ENCODE results near the gene ASB6. TPM values are rescaled to one million over a fixed set of nuclear protein-coding genes. Genes with fewer than 3 reads are reported as not detected.
"Not testable (repeated sequence)": the region's sequence is repeated elsewhere in the genome, so short reads cannot be mapped to it uniquely, and the experiment has no call there.

The ASB6 gene
- polyA plus RNA-seq, 4 donors: 12.4 to 22.2 (median 16.8) TPM

DNA sequence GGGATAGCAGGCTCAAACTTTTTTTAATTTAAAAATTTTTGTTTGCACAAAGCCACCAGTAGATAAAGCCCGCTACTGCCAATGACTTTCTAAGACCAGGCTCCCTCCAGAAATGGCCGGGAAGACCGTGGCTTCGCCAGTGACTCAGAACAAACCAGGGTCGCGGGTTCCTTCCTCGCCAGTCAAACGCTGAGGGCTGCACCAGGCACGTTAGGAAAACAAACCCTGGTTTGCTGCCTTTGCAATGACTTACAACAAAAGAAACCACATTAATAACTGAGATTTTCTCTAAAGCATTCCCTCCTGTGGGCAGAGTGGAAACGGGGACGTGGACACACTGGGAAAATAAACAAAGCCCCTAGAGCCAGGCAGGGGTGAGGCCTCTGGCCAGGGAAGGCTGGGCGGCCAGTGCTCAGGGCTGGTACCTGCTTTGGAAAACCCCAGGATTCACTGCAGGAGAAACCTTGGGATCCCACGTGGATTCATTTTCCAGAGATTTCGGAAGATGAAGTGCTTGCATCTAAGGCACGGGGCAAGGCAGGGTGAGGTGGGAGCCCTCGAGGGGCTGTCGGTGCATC, 27.3 kb upstream of the ASB6 start:
- no peak for DNase-seq (ENCODE audit: low read depth in 4 of 4, low spot score in 3 of 4)

DNA sequence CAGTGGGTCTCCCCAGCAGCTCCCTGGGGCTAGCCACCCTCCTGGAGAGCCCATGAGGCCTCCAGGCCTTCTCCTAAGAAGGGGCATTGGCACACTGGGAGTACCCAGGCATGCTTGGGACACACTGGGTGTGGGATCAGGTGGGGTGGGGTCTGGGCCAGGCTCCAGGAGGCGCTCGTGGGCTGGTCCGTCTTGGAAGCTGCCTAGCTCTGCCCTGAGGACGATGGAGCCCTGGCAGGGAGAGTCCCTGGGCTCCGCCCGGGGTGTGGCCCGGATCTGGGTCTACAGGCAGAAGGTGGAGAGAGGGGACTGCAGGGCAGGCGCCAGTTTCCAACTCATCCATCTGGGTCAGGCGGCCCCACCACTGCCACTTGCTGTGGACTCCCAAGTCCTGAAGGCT, 25.9 kb upstream of the ASB6 start:
- no peak for DNase-seq (ENCODE audit: low read depth in 4 of 4, low spot score in 3 of 4)

DNA sequence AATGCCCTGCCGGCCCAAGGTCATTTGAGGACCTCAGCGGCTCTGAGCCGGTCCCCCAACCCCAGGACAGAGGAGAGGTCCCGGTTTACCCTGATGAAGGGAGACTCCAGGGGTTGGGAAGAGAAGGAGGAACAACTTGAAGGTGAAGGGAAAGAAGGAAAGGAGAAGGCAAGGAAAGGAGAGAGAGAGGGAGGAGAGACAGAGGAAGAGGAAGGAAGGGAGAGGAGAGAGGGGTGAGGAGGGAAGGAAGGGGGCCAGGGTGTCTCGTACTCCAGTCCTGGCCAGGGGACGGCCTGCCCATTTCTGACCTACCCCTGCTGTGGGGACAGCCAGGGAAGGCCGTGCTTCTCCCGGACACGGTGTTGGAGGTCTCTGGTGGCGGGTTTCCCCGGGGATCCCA, 25.4 kb upstream of the ASB6 start:
- DNase-seq (ENCODE audit: low read depth in 4 of 4, low spot score in 3 of 4): no peak

DNA sequence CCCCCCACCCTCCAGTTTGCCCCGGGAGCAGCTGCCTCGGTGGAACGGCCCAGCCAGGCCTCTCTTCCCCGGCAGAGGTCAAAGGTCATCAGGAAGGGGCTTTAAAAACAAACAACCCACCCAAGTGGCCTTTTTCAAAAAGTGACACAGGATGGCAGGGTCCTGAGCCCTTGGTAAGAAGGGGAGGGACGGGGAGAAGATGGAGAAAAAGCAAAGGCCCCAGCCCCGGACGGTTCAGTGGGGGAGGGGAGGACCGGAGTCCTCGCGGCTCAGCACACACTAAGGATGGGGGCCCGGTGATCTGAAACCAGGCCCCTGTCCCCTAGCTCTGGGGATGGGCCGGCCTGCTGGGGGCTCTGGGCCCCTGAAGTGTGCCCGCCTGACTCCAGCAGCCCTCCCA, 24.6 kb upstream of the ASB6 start:
- DNase-seq (ENCODE audit: low read depth in 4 of 4, low spot score in 3 of 4): no peak

DNA sequence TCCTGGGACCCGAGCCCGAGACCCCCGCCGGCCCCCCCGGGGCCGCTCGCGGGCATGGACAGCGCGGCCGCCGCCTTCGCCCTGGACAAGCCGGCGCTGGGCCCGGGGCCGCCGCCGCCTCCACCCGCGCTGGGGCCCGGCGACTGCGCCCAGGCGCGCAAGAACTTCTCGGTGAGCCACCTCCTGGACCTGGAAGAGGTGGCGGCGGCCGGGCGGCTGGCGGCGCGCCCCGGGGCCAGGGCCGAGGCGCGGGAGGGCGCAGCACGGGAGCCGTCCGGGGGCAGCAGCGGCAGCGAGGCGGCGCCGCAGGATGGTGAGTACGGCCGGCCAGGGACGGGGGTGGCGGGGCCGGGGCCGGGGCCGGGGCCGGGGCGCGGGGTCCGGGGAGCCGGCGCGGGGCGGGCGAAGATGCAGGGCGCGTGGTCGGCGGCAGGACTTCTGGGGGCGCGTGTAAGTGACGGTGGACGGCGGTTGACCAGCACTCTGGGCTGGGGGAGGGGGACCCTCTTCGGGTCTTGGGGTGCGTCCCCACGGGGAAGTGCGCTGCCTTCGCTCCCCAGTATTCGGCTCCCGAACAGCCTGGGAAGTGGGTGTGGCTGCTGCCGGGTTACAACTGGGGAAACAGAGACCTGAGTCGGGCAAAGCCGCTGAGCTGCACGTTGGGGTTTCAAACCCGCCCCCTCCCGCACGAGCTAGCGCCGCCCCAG, 24.0 kb upstream of the ASB6 start:
- no peak for DNase-seq (ENCODE audit: low read depth in 4 of 4, low spot score in 3 of 4)

DNA sequence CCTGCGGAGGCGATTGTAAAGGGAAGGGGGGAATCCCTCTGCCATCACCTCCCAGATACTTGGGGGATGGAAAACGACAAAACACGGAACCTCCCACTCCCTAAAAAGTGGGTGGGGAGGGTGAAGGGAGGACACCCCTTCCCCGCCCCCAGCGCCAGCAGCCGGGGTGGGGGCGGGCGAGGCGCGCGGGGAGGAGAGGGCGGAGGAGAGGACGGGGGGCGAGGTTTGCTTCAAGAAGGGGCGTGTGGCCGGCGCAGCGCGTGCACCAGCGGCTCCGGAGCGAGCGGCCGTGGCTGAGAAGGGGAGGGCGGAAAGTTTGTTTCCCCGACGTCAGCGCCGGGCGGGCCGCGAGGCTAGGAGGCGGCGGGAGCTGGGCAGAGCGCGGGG, 23.4 kb upstream of the ASB6 start, which contains the start of gene PRRX2:
TSS of gene PRRX2 (plus strand) at position 259 of the 387 bp plus-strand sequence. CDS start 221 bp downstream, outside the sequence.
- no peak for DNase-seq (ENCODE audit: low read depth in 4 of 4, low spot score in 3 of 4)

DNA sequence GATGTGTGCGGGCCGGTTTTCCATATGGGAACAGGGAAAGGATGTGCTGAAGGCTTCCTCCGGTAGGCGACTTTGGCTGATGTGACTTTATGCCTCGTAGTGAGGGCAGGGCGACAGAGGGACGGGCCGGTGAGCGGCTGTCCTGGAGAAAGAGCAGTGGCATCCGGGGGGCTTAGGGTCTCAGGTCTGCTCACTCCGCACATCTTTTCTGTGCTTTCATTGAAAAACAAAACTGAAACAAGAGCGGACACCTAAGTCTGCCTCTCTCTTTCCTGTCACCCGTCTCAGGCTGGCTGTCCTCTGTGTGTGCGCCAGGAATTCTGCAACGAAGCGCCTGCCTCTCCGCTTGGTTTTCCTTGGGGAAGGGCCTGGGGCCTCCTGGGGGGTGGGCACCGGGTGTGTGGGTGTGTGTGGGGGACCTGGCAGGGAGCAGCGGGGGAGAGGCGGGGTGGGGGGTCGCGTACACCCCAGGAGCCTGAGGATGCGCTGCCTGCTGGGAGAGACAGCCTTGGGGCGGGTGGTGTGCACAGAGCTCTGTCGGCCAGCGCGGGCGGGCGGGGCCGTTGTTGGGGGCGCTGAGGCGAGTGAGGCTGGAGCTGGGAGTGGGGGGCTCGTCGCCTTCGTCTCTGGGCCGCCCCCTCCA, 22.9 kb upstream of the ASB6 start:
- DNase-seq (ENCODE audit: low read depth in 4 of 4, low spot score in 3 of 4): no peak

DNA sequence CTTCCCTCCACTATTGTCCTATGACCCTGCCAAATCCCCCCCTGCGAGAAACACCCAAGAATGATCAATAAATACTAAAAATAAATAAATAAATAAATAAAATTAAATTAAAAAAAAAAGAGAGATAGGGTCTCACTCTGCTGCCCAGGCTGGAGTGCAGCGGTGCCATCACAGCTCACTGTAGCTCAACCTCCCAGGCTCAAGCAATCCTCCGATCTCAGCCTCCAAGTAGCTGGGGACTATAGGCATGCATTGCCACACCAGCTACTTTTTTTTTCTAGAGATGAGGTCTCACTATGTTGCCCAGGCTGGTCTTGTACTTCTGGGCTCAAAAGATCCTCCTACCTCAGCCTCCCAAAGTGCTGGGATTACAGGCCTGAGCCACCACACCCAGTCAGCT, 20.3 kb upstream of the ASB6 start:
- DNase-seq (ENCODE audit: low read depth in 4 of 4, low spot score in 3 of 4): not testable (repeated sequence)

DNA sequence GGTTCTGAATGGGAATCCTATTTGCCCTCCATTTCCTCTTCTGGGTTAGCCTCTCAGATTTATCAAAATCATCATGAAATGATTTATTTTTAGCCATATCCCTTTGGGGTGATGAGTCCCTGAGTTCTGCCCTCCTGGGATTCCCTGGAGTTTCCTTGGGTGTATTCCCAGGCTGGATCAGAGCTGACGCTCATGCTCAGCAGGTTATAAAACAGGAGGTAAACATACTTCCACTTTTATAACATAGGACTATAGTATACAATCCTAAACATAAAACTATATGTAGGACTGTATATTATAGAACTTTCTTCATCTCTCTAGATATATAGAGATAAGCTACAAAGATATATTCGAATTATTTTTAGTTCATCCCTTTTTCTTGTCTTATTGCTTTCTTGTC, 19.1 kb upstream of the ASB6 start:
- no peak for DNase-seq (ENCODE audit: low read depth in 4 of 4, low spot score in 3 of 4)

DNA sequence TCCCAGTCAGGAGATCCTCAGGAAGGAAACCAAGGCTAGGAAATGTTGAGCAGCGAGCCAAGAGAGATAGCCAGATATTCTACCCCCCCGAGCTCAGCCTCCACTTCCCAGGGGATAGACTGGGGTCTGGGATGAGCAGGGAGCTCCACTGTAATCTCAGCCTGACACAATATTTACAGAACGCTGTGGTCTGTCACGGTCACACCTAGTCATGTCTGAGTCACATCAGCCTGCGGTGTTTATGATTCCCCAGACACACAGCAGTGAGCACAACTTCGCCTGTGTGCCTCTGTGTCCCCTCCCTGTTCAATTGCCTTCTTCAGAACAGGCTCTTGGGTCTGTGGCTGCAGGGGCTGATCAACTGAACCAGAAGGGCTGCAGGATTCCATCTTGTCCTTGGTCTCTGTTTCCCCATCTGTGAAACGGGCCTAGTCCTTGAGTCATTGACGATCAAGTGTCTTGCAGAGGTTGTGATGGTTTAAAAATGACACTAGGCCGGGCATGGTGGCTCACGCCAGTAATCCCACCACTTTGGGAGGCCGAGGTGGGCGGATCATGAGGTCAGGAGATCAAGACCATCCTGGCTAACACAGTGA, 14.9 kb upstream of the ASB6 start:
- DNase-seq (ENCODE audit: low read depth in 4 of 4, low spot score in 3 of 4): no peak

DNA sequence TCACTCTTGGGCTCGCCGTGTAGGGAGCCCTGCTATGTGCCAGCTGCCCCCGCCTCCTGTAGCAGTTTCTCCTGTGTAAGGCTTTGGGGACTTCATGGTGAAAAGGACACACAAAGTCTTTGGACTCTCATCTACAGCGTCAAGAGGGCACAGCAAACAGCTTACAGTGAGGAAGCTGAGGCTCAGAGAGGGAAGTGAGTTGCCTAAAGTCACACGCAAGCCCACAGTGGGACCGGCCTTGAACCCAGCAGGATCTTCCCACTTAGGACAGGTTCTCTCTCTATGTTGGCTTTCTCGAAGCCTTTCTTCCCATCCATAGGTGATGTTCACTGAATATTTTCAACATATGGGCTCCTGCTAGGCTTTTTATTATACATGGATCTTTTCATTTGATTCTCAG, 13.7 kb upstream of the ASB6 start:
- no peak for DNase-seq (ENCODE audit: low read depth in 4 of 4, low spot score in 3 of 4)

DNA sequence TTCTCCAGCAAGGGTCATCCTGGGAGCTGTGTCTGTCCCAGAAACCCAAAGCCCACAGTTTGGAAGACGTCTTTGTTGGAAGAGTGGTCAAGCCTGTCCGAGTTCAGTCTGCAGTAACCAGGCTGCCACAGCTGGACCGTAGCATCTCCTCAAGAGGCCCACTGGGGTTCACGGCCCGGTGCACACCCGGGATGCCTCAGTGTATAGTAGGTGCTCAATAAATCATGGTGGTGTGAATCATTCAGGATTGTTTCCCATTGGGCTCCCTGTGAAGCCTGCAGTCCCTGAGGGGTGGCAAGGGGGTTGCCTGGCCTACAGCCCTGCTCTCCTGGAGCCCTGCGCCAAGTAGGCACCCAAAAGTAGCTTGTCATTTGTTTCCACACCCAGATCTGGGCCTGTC, 13.2 kb upstream of the ASB6 start:
- no peak for DNase-seq (ENCODE audit: low read depth in 4 of 4, low spot score in 3 of 4)

DNA sequence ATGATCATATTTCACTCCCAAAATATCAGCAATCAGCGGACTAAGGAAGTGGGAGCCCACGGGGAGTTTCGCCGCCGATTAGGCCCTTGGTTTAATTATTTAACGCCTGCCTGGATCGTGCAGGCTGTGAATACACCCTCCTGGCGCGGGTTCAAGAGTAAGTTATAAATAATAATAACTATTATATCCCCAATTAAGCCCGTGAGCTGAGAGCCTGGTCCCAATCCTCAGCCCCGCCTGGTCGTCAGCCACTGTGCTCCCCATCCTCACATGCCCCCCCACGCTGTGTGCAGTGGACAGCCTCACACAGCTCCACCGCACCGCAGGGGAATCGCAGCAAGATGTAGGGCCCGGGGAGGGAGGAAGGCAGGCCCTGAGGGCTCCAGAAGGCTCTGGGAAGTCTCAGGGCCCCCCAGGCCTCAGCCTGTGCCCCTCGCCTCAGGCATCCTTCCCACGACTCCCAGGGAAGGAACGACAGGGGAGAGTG, 12.6 kb upstream of the ASB6 start:
- DNase-seq (ENCODE audit: low read depth in 4 of 4, low spot score in 3 of 4): no peak

DNA sequence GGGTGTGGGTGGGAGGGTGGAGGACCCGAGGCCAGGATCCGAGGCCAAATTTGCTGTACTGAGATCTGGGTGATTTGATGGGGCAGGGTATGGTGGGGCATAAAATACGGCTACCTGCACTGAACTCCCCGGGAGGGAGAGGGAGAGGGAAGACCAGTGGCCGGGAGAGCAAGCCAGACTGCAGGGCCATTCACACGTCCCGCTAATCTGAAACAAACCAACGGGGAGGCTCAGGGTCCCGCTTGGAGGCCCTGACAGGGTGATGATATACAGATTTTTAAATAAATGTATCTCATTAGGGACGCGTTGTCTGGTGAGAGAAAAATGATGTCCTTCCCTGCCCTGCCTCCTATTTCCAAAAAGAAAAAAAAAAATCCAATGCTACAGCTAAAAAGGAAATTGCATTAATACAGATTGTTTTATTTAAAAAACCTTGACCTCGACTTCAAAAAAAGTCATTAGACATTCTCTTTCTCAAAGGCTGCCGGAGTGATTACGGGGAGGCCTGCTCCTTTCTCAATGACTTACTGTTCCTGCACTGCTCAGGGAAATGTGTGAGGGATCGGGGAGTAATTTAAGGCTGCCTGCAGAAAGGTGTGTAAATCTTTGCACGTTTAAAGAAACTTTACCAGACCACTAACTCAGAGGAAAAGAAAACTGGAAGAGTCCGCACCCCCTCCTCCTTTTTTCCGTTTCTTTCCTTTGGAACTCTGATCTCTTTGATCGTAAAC, 12.0 kb upstream of the ASB6 start:
- peak in 2 of 4 donors; percentile 58 to 73 for DNase-seq (ENCODE audit: low read depth in 4 of 4, low spot score in 3 of 4)

DNA sequence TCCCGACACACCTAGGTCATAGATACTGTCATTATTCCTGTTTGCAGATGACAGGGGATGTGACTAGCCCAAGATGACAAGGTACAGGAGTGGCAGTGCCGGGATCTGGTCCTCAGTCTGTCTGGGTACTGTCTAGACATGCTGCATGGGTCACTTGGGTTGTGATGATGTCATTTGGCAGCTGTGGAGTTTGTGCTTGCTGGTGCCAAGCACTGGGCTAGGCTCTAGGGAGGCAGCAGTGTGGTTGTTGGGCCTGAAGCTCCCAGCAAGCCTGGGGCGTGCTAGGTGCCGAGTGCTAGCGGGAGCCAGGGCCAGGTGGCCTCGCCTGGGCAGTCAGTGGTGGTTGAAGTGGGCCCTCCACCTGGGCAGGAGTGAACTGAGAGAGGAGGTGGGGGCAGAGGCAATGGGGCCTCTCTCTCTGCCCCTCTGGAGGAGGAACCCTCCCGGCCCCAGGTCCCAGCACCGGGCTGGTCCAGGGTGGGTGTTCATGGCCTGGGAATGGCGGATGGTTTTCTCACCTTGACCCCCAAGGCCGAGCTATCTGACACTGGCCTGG, 8.8 kb upstream of the ASB6 start:
- no peak for DNase-seq (ENCODE audit: low read depth in 4 of 4, low spot score in 3 of 4)

DNA sequence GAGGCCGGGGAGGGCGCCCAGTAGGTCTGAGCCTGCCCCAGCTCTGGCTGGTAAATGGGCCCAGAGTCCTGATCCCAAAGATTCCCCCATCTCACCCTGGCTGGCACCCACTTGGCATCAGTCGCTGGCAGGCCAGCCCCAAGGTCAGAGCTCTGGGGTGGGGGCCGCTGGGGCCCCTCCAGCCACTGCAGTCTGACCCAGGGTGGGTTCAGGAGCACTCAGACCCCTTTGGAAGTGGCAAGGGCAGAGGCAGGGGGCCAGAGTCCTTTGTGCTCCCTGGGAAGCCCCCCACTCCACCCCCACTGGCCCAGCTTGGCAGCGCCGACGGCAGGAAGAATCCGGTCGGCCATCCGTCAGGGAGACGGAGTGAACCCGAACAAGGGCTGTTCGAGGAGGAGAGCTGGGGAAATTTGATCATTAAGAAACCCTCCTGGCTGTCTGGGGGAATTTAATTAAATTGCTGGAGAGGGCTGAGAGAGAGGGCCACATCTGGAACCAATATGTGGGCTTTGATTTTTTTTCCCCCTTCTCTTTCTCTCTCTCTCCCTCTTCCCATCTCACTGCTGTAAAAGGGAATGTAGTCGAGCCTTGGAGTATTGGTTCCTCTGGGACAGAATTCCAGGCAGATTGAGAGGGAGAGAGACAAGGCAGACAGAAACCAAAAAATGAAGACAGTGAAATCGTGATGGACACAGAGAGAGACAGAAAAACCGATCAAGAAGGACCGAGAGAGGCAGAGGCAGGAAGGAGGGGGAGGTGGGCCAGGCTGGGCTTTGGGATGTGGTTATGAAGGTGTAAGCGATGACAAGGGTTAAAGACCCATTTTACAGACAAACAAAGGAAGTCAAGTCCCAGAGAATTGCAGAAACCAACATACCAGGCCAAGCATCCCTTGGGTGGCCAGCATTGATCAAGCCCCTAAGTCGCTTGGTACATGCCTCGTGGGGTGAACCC, 8.1 kb upstream of the ASB6 start:
- no peak for DNase-seq (ENCODE audit: low read depth in 4 of 4, low spot score in 3 of 4)

DNA sequence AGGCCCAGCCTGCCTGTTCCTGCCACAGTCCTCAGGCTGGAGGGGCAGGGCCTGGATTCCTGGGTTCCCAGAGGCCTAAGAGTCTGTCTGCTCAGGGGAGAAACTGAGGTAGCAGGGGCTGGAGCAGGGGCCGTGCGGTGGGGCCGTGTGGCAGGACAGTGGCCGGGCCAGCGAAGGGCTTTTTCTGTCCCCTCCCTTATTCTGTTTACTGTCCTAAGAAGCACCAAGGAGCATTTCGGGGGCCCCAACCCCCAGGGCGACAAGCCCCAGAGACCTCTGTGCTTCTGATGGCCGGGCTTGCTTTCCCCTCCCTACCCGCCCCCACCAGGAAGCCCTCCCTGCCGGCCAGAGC, 6.8 kb upstream of the ASB6 start:
- DNase-seq (ENCODE audit: low read depth in 4 of 4, low spot score in 3 of 4): no peak

DNA sequence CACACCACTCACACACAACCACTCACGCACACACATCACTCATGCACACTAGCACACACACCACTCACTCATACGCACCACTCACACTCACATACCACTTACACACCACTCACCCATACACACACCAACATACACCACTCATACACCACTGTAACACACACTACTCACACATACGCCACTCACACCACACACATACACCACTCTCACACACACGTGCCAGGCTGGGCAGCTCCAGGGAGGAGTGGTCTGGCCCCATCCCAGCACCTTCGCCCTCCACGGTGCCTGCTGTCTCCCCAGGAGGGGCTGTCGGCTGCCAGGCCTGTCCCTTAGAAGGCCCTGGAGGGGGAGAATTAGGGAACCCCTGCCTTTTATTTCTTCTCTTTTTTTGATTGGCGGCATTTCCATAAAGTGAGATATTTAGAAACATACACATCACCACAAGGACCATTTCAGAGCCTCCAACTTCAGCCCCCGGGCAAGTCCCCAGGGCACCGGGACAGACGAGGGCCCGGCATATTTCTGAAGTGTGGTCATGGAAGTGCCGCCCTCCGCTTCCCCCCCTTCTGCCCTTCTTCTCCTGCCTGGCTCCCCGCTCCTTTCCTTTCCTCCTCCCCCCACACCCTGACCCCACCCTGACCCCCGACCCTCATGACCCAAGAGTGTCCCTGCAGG, 6.3 kb upstream of the ASB6 start:
- no peak for DNase-seq (ENCODE audit: low read depth in 4 of 4, low spot score in 3 of 4)

DNA sequence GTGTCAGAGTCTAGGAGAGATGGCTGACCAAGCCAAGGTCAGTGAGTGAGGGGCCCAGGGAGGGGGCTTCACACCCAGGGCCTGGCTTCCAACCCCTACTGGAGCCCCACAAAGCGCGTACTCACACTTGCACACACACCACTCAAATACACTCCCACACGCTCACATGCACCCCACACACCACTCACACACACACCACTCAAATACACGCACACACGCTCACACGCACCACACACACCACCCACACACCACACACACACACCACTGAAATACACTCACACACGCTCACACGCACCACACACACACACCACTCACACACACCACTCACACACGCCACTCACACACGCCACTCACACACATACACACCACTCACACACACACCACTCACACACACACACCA, 5.7 kb upstream of the ASB6 start:
- DNase-seq (ENCODE audit: low read depth in 4 of 4, low spot score in 3 of 4): no peak
